ENCODE measurements around the gene SPRYD3.

- no peak for TF ChIP-seq CTCF (IDR thresholded peaks at IDR 0.05)
- no peak for TF ChIP-seq POLR2A (IDR thresholded peaks at IDR 0.05)
Observed at GRCh38 chr12:53048033-53048779, 31.0 kb downstream of the SPRYD3 start.

Data from lower leg skin (tissue), 3 donors.